Esophagus muscularis mucosa (tissue), 4 donors: ENCODE measurements around the gene CD3E.

ENCODE experiments used
- EP300 ChIP-seq: sonication (generic); formaldehyde crosslinking; IDR thresholded peaks from one replicate; pipeline ENCODE4 v1.6.1; 2017; ENCODE audit warnings: antibody characterized with exemption
- POLR2A ChIP-seq: fragments of 450-650 bp; IDR thresholded peaks from one replicate; pipeline ENCODE4 v1.6.1; 2017; ENCODE audit warnings: antibody characterized with exemption, moderate library complexity, mild to moderate bottlenecking, low read depth
- POLR2AphosphoS5 ChIP-seq, 2 donors: sonication (generic); formaldehyde crosslinking; IDR thresholded peaks; one replicate each; pipeline ENCODE4 v1.6.1; 2017; ENCODE audit warnings: antibody characterized with exemption in 2 of 2
- TF ChIP-seq, protein P1 (sequence below), 3 experiments: fragments of 200-600 bp in 2 of 3; fragments of 450-650 bp in 1 of 3; sonication (generic) in 2 of 3; IDR thresholded peaks; one replicate each; pipeline ENCODE4 v1.5.1; 2017 to 2019; ENCODE audit warnings: antibody characterized with exemption in 3 of 3, mild to moderate bottlenecking in 2 of 3, moderate library complexity in 1 of 3

DNA sequence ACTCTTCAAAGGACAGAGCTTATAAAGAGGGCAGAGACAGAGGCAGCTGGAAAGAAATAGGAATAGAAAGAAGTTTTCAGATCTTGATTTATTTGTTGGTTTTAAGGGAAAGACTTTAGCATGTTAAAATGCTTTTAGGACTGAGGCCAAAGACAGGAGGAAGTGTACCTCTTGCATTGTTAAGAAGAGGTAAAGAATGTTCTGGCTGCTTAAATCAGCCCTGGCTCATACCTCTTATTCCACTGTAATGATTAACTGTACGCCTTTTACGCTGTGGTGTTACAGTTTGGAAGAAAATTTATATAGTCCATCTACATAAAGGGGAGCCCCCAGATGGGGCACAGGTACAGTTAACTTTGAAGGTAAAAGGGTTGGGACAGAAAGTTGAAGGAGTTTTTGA is 30.3 kb upstream of the CD3E start:
- TF ChIP-seq EP300 (no peak), POLR2AphosphoS5 (IDR thresholded peaks at IDR 0.05) (no peak), POLR2A (no peak)
- TF ChIP-seq, protein P1, sequence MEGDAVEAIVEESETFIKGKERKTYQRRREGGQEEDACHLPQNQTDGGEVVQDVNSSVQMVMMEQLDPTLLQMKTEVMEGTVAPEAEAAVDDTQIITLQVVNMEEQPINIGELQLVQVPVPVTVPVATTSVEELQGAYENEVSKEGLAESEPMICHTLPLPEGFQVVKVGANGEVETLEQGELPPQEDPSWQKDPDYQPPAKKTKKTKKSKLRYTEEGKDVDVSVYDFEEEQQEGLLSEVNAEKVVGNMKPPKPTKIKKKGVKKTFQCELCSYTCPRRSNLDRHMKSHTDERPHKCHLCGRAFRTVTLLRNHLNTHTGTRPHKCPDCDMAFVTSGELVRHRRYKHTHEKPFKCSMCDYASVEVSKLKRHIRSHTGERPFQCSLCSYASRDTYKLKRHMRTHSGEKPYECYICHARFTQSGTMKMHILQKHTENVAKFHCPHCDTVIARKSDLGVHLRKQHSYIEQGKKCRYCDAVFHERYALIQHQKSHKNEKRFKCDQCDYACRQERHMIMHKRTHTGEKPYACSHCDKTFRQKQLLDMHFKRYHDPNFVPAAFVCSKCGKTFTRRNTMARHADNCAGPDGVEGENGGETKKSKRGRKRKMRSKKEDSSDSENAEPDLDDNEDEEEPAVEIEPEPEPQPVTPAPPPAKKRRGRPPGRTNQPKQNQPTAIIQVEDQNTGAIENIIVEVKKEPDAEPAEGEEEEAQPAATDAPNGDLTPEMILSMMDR (IDR thresholded peaks at IDR 0.05) = no peak
